ENCODE data around the gene ANGEL1. TPM values are rescaled to one million over a fixed set of nuclear protein-coding genes. Genes with fewer than 3 reads are reported as not detected.
A peak's percentile ranks its signal among the peaks of the same experiment; 100 is the strongest.

Gene ANGEL1
- total and polyA plus RNA-seq, 9 of the 15 experiments (the other 6 are each of a cell fraction or from before 2014, with no cell fraction given): 2.1 to 22.2 (median 7.3) TPM

- TF ChIP-seq, protein P1, sequence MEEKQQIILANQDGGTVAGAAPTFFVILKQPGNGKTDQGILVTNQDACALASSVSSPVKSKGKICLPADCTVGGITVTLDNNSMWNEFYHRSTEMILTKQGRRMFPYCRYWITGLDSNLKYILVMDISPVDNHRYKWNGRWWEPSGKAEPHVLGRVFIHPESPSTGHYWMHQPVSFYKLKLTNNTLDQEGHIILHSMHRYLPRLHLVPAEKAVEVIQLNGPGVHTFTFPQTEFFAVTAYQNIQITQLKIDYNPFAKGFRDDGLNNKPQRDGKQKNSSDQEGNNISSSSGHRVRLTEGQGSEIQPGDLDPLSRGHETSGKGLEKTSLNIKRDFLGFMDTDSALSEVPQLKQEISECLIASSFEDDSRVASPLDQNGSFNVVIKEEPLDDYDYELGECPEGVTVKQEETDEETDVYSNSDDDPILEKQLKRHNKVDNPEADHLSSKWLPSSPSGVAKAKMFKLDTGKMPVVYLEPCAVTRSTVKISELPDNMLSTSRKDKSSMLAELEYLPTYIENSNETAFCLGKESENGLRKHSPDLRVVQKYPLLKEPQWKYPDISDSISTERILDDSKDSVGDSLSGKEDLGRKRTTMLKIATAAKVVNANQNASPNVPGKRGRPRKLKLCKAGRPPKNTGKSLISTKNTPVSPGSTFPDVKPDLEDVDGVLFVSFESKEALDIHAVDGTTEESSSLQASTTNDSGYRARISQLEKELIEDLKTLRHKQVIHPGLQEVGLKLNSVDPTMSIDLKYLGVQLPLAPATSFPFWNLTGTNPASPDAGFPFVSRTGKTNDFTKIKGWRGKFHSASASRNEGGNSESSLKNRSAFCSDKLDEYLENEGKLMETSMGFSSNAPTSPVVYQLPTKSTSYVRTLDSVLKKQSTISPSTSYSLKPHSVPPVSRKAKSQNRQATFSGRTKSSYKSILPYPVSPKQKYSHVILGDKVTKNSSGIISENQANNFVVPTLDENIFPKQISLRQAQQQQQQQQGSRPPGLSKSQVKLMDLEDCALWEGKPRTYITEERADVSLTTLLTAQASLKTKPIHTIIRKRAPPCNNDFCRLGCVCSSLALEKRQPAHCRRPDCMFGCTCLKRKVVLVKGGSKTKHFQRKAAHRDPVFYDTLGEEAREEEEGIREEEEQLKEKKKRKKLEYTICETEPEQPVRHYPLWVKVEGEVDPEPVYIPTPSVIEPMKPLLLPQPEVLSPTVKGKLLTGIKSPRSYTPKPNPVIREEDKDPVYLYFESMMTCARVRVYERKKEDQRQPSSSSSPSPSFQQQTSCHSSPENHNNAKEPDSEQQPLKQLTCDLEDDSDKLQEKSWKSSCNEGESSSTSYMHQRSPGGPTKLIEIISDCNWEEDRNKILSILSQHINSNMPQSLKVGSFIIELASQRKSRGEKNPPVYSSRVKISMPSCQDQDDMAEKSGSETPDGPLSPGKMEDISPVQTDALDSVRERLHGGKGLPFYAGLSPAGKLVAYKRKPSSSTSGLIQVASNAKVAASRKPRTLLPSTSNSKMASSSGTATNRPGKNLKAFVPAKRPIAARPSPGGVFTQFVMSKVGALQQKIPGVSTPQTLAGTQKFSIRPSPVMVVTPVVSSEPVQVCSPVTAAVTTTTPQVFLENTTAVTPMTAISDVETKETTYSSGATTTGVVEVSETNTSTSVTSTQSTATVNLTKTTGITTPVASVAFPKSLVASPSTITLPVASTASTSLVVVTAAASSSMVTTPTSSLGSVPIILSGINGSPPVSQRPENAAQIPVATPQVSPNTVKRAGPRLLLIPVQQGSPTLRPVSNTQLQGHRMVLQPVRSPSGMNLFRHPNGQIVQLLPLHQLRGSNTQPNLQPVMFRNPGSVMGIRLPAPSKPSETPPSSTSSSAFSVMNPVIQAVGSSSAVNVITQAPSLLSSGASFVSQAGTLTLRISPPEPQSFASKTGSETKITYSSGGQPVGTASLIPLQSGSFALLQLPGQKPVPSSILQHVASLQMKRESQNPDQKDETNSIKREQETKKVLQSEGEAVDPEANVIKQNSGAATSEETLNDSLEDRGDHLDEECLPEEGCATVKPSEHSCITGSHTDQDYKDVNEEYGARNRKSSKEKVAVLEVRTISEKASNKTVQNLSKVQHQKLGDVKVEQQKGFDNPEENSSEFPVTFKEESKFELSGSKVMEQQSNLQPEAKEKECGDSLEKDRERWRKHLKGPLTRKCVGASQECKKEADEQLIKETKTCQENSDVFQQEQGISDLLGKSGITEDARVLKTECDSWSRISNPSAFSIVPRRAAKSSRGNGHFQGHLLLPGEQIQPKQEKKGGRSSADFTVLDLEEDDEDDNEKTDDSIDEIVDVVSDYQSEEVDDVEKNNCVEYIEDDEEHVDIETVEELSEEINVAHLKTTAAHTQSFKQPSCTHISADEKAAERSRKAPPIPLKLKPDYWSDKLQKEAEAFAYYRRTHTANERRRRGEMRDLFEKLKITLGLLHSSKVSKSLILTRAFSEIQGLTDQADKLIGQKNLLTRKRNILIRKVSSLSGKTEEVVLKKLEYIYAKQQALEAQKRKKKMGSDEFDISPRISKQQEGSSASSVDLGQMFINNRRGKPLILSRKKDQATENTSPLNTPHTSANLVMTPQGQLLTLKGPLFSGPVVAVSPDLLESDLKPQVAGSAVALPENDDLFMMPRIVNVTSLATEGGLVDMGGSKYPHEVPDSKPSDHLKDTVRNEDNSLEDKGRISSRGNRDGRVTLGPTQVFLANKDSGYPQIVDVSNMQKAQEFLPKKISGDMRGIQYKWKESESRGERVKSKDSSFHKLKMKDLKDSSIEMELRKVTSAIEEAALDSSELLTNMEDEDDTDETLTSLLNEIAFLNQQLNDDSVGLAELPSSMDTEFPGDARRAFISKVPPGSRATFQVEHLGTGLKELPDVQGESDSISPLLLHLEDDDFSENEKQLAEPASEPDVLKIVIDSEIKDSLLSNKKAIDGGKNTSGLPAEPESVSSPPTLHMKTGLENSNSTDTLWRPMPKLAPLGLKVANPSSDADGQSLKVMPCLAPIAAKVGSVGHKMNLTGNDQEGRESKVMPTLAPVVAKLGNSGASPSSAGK (IDR thresholded peaks at IDR 0.05): peak; percentile 34; the same call in 1 of the 2 replicates
- TF ChIP-seq, protein P2, sequence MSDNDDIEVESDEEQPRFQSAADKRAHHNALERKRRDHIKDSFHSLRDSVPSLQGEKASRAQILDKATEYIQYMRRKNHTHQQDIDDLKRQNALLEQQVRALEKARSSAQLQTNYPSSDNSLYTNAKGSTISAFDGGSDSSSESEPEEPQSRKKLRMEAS (CRISPR knock-in tag; IDR thresholded peaks at IDR 0.05): 0 out of 2 replicates have a peak, but pooled peaks have one; percentile 27
These were observed 50.1 kb downstream of the ANGEL1 start (continued) for GRCh38 chr14:76762411-76763095.

Measured in K562 (cell line).